Measurements from ENCODE around the gene NOD2. TPM values are rescaled to one million over a fixed set of nuclear protein-coding genes. Genes with fewer than 3 reads are reported as not detected.

Gene NOD2
- total RNA-seq, 1 donor from 2014 or later = 0.52 TPM

DNA sequence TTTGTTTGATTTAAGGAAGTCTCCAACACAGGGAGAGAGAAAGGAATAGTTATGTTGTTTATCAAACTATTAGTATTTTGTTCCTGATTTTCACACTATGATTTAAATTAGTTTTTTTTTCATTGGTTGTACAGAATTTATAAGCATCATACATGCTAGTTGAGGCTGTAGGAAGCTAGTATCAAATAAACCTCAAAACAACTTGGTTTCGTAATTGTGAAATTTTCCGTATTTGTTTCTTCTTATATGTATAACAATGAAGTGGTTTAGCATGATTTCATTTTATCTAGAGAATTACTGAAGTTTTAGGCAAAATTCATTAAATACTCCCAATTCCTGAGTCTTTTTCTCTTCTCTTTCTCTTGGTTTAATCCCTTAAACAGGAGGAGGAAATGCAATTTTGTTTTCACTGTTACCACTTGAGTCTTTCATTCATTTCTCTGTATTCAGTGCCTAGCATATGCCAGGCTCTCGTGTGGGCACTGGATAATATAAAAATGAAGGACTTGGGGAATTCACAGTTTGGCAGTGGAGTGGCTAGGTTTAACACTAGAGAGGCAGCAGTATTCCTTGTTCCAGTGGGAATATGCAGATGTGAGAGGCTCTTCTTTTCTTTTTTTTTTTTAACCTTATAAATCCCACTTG is 50.3 kb downstream of the NOD2 start:
- intact Hi-C loops (cut with micrococcal nuclease) = no loop called here
- peaks cover 15% of the 10 kb centered on the region for H3K36me3 ChIP-seq
- H3K4me3 ChIP-seq = no peak overlapping the region
- DNase-seq = no peak
- H3K4me1 ChIP-seq = peaks cover 58% of the 10 kb centered on the region
- H3K27me3 ChIP-seq (ENCODE audit: low read depth) = no peaks in the 10 kb centered on the region
- peak overlapping the region; percentile 17 for H3K27ac ChIP-seq (replicated peaks)
- TF ChIP-seq CTCF (IDR thresholded peaks at IDR 0.05; ENCODE audit: borderline replicate concordance) = no peak
- no peaks in the 10 kb centered on the region for H3K9me3 ChIP-seq (replicated peaks)

GRCh38 chr16:50744881-50745280 is 51.5 kb downstream of the NOD2 start:
- TF ChIP-seq CTCF (IDR thresholded peaks at IDR 0.05; ENCODE audit: borderline replicate concordance) = no peak
- H3K4me1 ChIP-seq = peaks cover 65% of the 10 kb centered on the region
- intact Hi-C loops (cut with micrococcal nuclease) = no loop called here
- H3K27me3 ChIP-seq (ENCODE audit: low read depth) = no peaks in the 10 kb centered on the region
- no peak for DNase-seq
- no peak overlapping the region for H3K27ac ChIP-seq (replicated peaks)
- H3K36me3 ChIP-seq = peaks cover 19% of the 10 kb centered on the region
- no peaks in the 10 kb centered on the region for H3K9me3 ChIP-seq (replicated peaks)
- no peak overlapping the region for H3K4me3 ChIP-seq

DNA sequence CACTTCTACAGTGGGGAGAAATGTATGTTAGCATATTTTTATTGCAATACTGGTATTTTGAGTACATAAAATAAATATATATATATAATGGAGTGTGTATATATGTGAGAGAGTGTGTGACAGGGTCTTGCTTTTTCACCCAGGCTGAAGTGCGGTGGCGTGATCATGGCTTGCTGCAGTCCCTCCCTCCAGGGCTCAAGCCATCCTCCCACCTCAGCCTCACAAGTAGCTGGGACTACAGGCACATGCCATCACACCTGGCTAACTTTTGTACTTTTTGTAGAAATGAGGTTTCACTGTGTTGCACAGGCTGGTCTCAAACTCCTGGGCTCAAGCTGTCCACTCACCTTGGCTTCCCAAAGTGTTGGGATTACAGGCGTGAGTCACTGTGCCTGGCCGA is 52.5 kb downstream of the NOD2 start:
- Histone ChIP-seq H3K4me3 (no peak overlapping the region), H3K27ac (replicated peaks) (no peak overlapping the region), H3K36me3 (peaks cover 27% of the 10 kb centered on the region), H3K4me1 (peaks cover 74% of the 10 kb centered on the region), H3K9me3 (replicated peaks) (no peaks in the 10 kb centered on the region), H3K27me3 (ENCODE audit: low read depth) (no peaks in the 10 kb centered on the region)
- intact Hi-C loops (cut with micrococcal nuclease) = no loop called here
- TF ChIP-seq CTCF (IDR thresholded peaks at IDR 0.05; ENCODE audit: borderline replicate concordance) = no peak
- DNase-seq = no peak

DNA sequence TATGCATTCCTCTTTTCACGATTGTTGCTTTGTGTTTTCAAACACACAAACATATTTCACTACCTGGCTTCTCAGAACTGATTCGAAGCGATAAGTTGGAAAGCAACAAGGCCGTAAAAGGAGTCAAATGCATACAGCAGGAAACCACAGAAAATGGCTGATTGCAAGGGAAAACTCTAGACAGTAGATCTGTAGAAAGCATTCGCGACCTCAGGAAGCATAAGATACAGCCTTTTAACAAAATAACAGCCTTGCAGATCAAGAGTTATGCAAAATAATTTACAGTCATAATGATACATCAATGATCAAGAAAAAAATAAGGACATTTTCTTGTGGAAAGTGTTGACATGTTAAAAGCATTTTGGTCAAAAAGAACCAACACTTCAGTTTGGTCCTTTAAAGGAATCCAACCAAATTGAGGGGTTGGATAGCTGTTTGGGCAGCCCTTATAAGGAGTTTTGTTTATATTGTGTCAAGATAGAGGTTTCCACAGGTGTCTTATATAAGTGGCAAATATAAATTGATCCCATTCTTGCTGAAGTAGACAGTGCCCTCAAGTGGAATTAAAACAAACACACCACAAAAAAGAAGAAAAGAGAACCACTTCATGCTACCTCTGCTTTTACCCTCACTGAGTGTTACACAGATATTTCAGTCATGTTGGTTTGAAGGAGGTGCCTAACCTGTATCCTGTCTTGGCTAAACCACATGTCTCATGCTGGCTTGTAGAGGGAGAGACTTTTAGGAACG is 54.0 kb downstream of the NOD2 start:
- peaks cover 31% of the 10 kb centered on the region for H3K36me3 ChIP-seq
- H3K27me3 ChIP-seq (ENCODE audit: low read depth) = no peaks in the 10 kb centered on the region
- H3K4me1 ChIP-seq = peaks cover 74% of the 10 kb centered on the region
- peak; percentile 45 for TF ChIP-seq CTCF (IDR thresholded peaks at IDR 0.05; ENCODE audit: borderline replicate concordance)
- intact Hi-C loops (cut with micrococcal nuclease) = no loop called here
- no peak for DNase-seq
- H3K9me3 ChIP-seq (replicated peaks) = no peaks in the 10 kb centered on the region
- no peak overlapping the region for H3K4me3 ChIP-seq
- no peak overlapping the region for H3K27ac ChIP-seq (replicated peaks)

DNA sequence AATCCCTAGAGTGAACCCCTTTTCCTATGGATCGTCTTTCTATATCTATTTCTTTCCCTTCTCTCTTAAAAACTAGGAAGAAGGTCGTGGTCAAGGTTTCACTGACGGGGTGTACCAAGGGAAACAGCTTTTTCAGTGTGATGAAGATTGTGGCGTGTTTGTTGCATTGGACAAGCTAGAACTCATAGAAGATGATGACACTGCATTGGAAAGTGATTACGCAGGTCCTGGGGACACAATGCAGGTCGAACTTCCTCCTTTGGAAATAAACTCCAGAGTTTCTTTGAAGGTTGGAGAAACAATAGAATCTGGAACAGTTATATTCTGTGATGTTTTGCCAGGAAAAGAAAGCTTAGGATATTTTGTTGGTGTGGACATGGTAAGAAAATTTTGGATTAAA is 58.1 kb downstream of the NOD2 start:
- intact Hi-C loops (cut with micrococcal nuclease) = no loop called here
- no peaks in the 10 kb centered on the region for H3K9me3 ChIP-seq (replicated peaks)
- H3K27me3 ChIP-seq (ENCODE audit: low read depth) = no peaks in the 10 kb centered on the region
- peaks cover 46% of the 10 kb centered on the region for H3K36me3 ChIP-seq
- peaks cover 41% of the 10 kb centered on the region for H3K4me1 ChIP-seq
- TF ChIP-seq CTCF (IDR thresholded peaks at IDR 0.05; ENCODE audit: borderline replicate concordance) = no peak
- no peak for DNase-seq
- no peak overlapping the region for H3K4me3 ChIP-seq
- peak overlapping the region; percentile 10 for H3K27ac ChIP-seq (replicated peaks)
